ENCODE results near the gene ARHGAP9. TPM values are rescaled to one million over a fixed set of nuclear protein-coding genes. Genes with fewer than 3 reads are reported as not detected.

Gene ARHGAP9
- total and polyA plus RNA-seq, 11 donors, result 1.7 to 33.4 (median 3.6) TPM

DNA sequence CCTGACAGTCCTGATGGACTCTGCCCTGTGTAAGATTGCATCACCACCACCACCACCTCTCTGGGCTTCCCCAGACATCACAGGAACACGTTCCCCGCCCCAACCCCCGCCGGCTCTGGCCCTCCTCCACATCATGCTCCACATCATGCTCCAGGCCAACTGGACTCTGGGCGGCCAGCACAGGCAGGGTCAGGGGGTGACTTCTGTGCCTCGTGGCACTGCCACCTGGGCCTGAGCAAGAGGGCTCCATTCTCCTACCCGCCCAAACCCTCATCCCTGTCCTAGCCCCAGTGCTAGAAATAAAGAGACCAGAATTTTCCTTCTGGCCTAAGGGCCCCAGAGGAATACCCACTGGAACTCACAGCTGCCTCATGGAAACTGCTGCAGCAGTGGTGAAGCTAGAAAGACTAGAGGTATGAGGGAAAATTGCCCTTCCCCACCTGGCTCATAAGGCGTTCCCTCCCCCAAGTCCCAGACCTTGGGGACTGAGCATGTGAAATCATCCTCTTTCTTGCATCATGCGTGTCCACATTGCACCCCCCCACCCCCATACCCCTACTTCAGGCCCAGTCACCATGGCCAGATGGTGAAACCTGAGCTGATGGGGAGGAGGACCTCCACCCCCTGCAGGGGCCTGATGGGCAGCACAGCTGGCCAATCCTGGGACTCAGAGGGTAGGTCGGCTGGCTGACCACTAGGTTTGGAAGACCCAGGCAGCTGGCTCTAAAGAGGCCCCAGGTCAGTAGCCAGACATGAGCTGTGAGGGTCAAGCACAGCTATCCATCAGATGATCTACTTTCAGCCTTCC, 24.9 kb downstream of the ARHGAP9 start, which contains the start of gene INHBE:
INHBE (plus strand) TSS at position 742 of the 808 bp plus-strand sequence. CDS start 230 bp downstream, outside the sequence.
- H3K4me1 ChIP-seq, result peaks cover 0 to 39% (median 12%) of the 10 kb centered on the region in 12 donors
- H3K27ac ChIP-seq, result peak within 1 kb of the TSS in 1 of 12 donors; percentile 9
- H3K9me3 ChIP-seq, result no peaks in the 10 kb centered on the region
- DNase-seq, result peak in 1 of 5 donors; percentile 35
- H3K4me3 ChIP-seq, result no peak within 1 kb of the TSS
- intact Hi-C loops (cut with DNase I), result loop anchor here in 7 of 10 donors (1.0 to 10.0 kb wide), 6 partner anchors 146 to 242 kb away; partner anchors contain the start of gene NXPH4 (in 1 of the 7)
- H3K36me3 ChIP-seq, result no peaks in the 10 kb centered on the region
- no peaks in the 10 kb centered on the region for H3K27me3 ChIP-seq
- TF ChIP-seq POLR2A (IDR thresholded peaks at IDR 0.05), result no peak
- TF ChIP-seq, protein P1, sequence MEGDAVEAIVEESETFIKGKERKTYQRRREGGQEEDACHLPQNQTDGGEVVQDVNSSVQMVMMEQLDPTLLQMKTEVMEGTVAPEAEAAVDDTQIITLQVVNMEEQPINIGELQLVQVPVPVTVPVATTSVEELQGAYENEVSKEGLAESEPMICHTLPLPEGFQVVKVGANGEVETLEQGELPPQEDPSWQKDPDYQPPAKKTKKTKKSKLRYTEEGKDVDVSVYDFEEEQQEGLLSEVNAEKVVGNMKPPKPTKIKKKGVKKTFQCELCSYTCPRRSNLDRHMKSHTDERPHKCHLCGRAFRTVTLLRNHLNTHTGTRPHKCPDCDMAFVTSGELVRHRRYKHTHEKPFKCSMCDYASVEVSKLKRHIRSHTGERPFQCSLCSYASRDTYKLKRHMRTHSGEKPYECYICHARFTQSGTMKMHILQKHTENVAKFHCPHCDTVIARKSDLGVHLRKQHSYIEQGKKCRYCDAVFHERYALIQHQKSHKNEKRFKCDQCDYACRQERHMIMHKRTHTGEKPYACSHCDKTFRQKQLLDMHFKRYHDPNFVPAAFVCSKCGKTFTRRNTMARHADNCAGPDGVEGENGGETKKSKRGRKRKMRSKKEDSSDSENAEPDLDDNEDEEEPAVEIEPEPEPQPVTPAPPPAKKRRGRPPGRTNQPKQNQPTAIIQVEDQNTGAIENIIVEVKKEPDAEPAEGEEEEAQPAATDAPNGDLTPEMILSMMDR (IDR thresholded peaks at IDR 0.05), result no peak
- 56 to 75% (median 70%) methylated on average over 9 to 10 of the region's 10 CpGs for WGBS, 4 donors
- ATAC-seq, result no peak

DNA sequence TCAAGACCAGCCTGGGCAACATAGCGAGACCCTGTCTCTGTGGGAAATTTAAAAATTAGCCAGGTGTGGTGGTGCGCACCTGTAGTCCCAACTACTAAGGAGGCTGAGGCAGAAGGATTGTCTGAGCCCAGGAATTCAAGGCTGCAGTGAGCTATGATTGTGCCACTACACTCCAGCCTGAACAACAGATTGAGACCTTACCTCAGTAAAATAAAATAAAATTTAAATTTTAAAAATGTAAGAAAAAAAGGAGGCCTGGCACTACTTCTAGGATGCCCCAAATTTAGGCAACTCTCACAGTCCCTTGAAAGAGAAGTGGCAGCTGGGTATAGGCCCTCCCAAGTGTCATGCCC, 25.5 kb downstream of the ARHGAP9 start:
- Histone ChIP-seq H3K4me1 (peaks cover 0 to 38% (median 12%) of the 10 kb centered on the region in 12 donors), H3K4me3 (no peak overlapping the region), H3K36me3 (no peaks in the 10 kb centered on the region), H3K27me3 (no peaks in the 10 kb centered on the region), H3K9me3 (no peaks in the 10 kb centered on the region), H3K27ac (no peak overlapping the region)
- intact Hi-C loops (cut with DNase I), result loop anchor here in 7 of 10 donors (1.0 to 10.0 kb wide), 4 partner anchors 146 to 192 kb away; no protein-coding TSS in a partner anchor
- DNase-seq, result no peak
- TF ChIP-seq, protein P1 (IDR thresholded peaks at IDR 0.05), result no peak
- no peak for TF ChIP-seq POLR2A (IDR thresholded peaks at IDR 0.05)
- ATAC-seq, result no peak
- 89 to 100% (median 94%) methylated on average over 2 of the region's 2 CpGs for WGBS, 4 donors

DNA sequence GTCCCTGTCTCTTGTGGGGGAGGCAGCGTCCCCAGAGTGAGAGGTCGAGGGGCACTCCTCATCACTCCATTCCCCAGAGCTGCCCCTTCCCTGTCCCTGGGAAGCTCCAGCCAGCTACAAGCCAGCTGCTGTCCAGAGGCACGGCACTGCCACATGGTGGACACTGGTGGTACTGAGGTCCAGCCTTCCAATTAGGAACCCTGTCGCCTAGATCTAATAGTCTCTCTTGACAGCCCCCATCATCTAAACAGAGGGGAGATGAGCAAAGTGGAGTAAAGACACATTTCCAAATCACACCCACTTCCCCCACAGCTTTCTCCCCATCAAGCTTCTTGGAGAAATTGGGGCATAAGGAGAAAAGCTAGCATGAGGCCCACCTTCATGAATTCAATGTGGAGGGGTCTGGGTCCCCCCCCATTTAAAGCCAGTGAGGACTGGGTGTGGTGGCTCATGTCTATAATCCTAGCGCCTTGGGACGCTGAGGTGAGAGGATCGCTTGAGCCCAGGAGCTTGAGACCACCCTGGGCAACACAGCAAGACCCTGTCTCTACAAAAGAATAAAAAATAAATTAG, 26.6 kb downstream of the ARHGAP9 start:
- no peak overlapping the region for H3K4me3 ChIP-seq
- DNase-seq (peak; percentile 83 to 89 (median 87)), ATAC-seq (peak; percentile 75 to 86 (median 82))
- H3K9me3 ChIP-seq, result peaks cover 0 to 5% (median 0%) of the 10 kb centered on the region in 12 donors
- WGBS, 4 donors, result 19 to 27% (median 24%) methylated on average over 5 to 7 of the region's 7 CpGs
- intact Hi-C loops (cut with DNase I), result loop anchor here (1.0 to 10.0 kb wide), 9 partner anchors 22 to 240 kb away; partner anchors contain the start of gene R3HDM2 (in 1 of the 10)
- H3K27me3 ChIP-seq, result no peaks in the 10 kb centered on the region
- TF ChIP-seq POLR2A (IDR thresholded peaks at IDR 0.05), result no peak
- TF ChIP-seq, protein P1 (IDR thresholded peaks at IDR 0.05), result peak; percentile 79 to 96 (median 90)
- peak overlapping the region; percentile 61 to 96 (median 84) for H3K27ac ChIP-seq
- H3K4me1 ChIP-seq, result peaks cover 0 to 31% (median 12%) of the 10 kb centered on the region in 12 donors
- no peaks in the 10 kb centered on the region for H3K36me3 ChIP-seq
